ENCODE data around the gene TBX1. TPM values are rescaled to one million over a fixed set of nuclear protein-coding genes. Genes with fewer than 3 reads are reported as not detected.
A peak's percentile ranks its signal among the peaks of the same experiment; 100 is the strongest.

The TBX1 gene
- total RNA-seq, 1 experiment from 2014 or later = 0.74 TPM

DNA sequence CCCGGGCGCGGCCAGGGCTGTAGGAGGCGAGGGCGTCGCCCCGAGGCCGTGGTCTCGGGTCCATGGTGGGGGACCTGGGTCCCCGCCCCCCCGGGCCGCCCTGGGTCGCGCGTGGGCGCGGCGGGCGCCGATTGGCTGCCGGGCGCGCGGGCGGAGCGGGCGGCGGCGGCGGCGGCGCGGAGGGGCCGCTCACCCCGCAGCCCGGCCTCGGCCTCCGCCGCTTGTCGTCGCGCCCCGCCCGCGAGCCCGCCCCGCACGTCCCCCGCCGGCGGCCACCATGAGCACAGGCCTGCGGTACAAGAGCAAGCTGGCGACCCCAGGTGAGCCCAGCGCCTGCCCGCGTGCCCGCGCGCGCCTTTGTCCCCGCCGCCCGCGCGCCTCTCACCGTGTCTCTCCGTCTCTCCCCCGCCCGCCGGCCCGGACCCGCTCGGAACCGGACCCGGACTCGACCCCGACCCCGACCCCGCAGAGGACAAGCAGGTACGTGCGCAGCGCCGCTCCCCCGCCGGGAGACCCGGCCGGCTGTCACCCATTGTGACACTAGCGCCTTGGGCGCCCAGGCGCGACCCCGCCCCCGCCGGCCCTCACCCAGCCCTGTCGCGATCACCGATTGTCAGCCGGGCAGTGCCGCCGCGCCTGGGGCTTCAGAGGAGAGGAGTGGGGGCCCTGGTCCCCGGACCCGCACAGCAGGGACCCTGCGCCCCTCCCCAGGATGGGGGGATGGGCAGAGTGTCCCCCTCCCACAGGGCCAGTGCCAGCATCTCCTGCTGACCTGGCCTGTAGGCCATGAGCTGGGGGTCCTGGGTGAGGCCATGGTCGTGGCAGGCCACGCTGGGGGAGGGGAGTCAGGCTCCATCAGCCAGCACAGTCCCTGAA, 46.0 kb upstream of the TBX1 start, which contains the start of gene SEPTIN5:
Gene SEPTIN5 (plus strand): TSS at position 192 of the 876 bp plus-strand sequence. CDS start 86 bp downstream, at position 278.
- Histone ChIP-seq H3K27ac (no peak within 1 kb of the TSS), H3K27me3 (ENCODE audit: insufficient read depth, low read depth) (no peaks in the 10 kb centered on the region; the same call in 1 of the 2 replicates), H2AFZ (0 out of 2 replicates have a peak within 1 kb of the TSS, but pooled peaks have one; percentile 27), H3K4me2 (peak within 1 kb of the TSS; percentile 74), H3K4me3 (peak within 1 kb of the TSS; percentile 52; the same call in 1 of the 2 replicates), H3K9me3 (ENCODE audit: insufficient read depth, low read depth) (no peaks in the 10 kb centered on the region), H3F3A (ENCODE audit: insufficient read depth, low read depth) (no peaks in the 10 kb centered on the region), H3K79me2 (ENCODE audit: low read depth) (no peaks in the 10 kb centered on the region), H3K36me3 (ENCODE audit: low read depth) (no peaks in the 10 kb centered on the region), H3K9me2 (ENCODE audit: insufficient read depth) (no peaks in the 10 kb centered on the region), H4K20me1 (ENCODE audit: insufficient read depth) (no peaks in the 10 kb centered on the region), H3K4me1 (replicated peaks; ENCODE audit: insufficient read depth) (no peaks in the 10 kb centered on the region)
- intact Hi-C loops (cut with micrococcal nuclease; ENCODE audit: unreplicated experiment) = loop anchor here (2.0 to 5.0 kb wide), 2 partner anchors 37 to 82 kb away; no protein-coding TSS in a partner anchor
- DNase-seq = no peak
- ChIA-PET CTCF (no interaction called here), POLR2A (ENCODE audit: unreplicated experiment) (no interaction called here)
- no TSS peak for BruUV-seq (replicated peaks)
- TF ChIP-seq, protein P1, sequence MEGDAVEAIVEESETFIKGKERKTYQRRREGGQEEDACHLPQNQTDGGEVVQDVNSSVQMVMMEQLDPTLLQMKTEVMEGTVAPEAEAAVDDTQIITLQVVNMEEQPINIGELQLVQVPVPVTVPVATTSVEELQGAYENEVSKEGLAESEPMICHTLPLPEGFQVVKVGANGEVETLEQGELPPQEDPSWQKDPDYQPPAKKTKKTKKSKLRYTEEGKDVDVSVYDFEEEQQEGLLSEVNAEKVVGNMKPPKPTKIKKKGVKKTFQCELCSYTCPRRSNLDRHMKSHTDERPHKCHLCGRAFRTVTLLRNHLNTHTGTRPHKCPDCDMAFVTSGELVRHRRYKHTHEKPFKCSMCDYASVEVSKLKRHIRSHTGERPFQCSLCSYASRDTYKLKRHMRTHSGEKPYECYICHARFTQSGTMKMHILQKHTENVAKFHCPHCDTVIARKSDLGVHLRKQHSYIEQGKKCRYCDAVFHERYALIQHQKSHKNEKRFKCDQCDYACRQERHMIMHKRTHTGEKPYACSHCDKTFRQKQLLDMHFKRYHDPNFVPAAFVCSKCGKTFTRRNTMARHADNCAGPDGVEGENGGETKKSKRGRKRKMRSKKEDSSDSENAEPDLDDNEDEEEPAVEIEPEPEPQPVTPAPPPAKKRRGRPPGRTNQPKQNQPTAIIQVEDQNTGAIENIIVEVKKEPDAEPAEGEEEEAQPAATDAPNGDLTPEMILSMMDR (conservative IDR thresholded peaks at IDR 0.05) = no peak
- TF ChIP-seq EZH2 (IDR thresholded peaks at IDR 0.05; ENCODE audit: low read depth) = no peak

DNA sequence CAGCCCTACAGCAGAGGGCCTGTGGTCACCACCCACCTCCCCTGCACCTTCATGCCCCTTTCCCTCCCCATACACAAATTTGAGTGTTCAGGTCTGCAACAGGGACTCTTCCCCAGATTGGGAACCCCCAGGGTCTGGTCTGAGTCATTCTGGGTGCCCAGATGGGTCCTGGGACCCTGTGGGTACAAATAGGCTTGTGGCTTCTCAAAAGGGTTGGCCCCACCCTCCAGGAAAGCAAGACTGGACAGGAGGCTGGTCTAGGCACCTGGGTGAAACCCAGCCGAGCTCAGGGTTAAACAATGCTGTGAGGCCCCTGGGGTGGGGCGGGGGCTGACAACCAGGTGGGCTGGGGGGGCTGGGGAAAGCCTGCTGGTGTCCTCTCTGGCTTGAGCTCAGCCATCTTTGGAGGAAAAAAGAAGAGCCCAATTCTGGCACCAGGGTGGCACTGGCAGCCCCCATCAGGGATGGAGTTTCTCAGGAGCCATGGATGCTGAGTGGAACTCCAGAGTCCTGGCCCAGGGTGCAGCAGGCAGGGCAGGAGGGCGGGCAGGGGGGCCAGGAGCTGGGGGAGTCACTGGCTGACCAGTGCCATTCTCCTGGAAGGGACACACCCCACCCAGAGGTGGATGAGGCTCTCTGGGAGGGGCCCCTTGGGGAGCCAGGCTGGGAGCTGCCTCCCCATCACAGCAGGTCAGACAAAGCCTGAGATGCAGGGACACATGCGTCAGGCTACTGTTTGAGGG, 45.2 kb upstream of the TBX1 start:
- TF ChIP-seq, protein P1 (conservative IDR thresholded peaks at IDR 0.05) = no peak
- no peak for TF ChIP-seq EZH2 (IDR thresholded peaks at IDR 0.05; ENCODE audit: low read depth)
- Histone ChIP-seq H3K4me1 (replicated peaks; ENCODE audit: insufficient read depth) (no peaks in the 10 kb centered on the region), H2AFZ (no peak overlapping the region), H3F3A (ENCODE audit: insufficient read depth, low read depth) (no peaks in the 10 kb centered on the region), H3K27me3 (ENCODE audit: insufficient read depth, low read depth) (no peaks in the 10 kb centered on the region; the same call in 1 of the 2 replicates), H3K4me3 (peak overlapping the region; percentile 52; the same call in 1 of the 2 replicates), H3K4me2 (peak overlapping the region; percentile 74), H3K9me2 (ENCODE audit: insufficient read depth) (no peaks in the 10 kb centered on the region), H3K9me3 (ENCODE audit: insufficient read depth, low read depth) (no peaks in the 10 kb centered on the region), H3K79me2 (ENCODE audit: low read depth) (no peaks in the 10 kb centered on the region), H4K20me1 (ENCODE audit: insufficient read depth) (no peaks in the 10 kb centered on the region), H3K36me3 (ENCODE audit: low read depth) (no peaks in the 10 kb centered on the region), H3K27ac (no peak overlapping the region)
- DNase-seq = no peak
- BruUV-seq (replicated peaks) = no TSS peak
- POLR2A ChIA-PET (ENCODE audit: unreplicated experiment) = no interaction called here
- intact Hi-C loops (cut with micrococcal nuclease; ENCODE audit: unreplicated experiment) = loop anchor here (2.0 to 5.0 kb wide), 2 partner anchors 38 to 83 kb away; no protein-coding TSS in a partner anchor
- CTCF ChIA-PET = no interaction called here

DNA sequence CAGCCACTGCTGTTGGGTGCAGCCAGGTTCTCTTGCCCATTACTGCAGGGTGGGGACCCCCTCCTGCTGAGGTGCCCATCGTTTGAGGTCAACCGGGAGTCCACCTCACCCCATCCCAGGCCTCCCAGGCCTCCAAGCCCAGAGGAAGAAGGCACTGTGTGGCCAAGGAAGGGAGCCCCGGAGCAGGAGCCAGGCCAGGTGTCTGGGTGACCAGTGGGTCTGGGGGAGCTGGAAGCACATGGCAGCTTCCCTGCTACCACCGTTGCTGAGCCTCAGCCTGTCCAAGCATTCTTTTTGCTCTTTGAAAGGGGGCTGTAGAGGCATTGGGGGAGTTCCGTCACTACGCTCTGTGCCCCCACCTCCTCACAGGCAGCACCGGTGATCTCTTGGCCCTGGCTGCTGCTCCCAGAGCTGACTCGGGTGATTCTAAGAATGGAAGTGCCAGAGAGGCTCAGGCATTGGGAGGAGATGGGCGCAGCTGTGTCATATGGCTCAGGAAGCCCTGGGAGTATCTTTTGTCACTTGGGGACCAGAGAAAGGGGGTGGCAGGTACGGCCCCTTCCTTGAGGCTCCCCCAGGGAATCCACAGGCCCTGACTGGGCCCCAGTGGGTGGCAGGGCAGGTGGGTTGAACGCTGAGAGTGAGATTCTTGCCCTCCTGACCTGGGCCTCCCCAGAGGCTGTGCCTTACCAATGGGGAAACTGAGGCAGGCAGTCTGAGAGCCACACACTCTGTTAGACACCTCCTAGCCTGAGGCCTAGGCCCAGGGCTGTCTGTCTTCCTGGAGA, 44.3 kb upstream of the TBX1 start:
- Histone ChIP-seq H3F3A (ENCODE audit: insufficient read depth, low read depth) (no peaks in the 10 kb centered on the region), H3K9me3 (ENCODE audit: insufficient read depth, low read depth) (no peaks in the 10 kb centered on the region), H3K79me2 (ENCODE audit: low read depth) (no peaks in the 10 kb centered on the region), H2AFZ (no peak overlapping the region), H4K20me1 (ENCODE audit: insufficient read depth) (no peaks in the 10 kb centered on the region), H3K4me2 (no peak overlapping the region), H3K27ac (no peak overlapping the region), H3K36me3 (ENCODE audit: low read depth) (no peaks in the 10 kb centered on the region), H3K4me3 (no peak overlapping the region), H3K9me2 (ENCODE audit: insufficient read depth) (no peaks in the 10 kb centered on the region), H3K4me1 (replicated peaks; ENCODE audit: insufficient read depth) (no peaks in the 10 kb centered on the region), H3K27me3 (ENCODE audit: insufficient read depth, low read depth) (no peaks in the 10 kb centered on the region; the same call in 1 of the 2 replicates)
- no peak for DNase-seq
- BruUV-seq (replicated peaks) = no TSS peak
- TF ChIP-seq, protein P1 (conservative IDR thresholded peaks at IDR 0.05) = no peak
- no peak for TF ChIP-seq EZH2 (IDR thresholded peaks at IDR 0.05; ENCODE audit: low read depth)
- POLR2A ChIA-PET (ENCODE audit: unreplicated experiment) = no interaction called here
- CTCF ChIA-PET = no interaction called here
- intact Hi-C loops (cut with micrococcal nuclease; ENCODE audit: unreplicated experiment) = loop anchor here (5.0 kb wide), 1 partner anchor 39 kb away; no protein-coding TSS in a partner anchor
